ENCODE data around the gene DLD.
A peak's percentile ranks its signal among the peaks of the same experiment; 100 is the strongest.

The DLD gene

GRCh38 chr7:107949443-107949935 is 58.5 kb downstream of the DLD start:
- TF ChIP-seq ESRRG (CRISPR knock-in tag; IDR thresholded peaks at IDR 0.05) (no peak), CSDC2 (CRISPR knock-in tag; IDR thresholded peaks at IDR 0.05) (no peak), CSRNP3 (CRISPR knock-in tag; IDR thresholded peaks at IDR 0.05) (no peak), TOX (CRISPR knock-in tag; IDR thresholded peaks at IDR 0.05; ENCODE audit: borderline replicate concordance) (0 out of 2 replicates have a peak, but pooled peaks have one; percentile 1), POU6F1 (CRISPR knock-in tag; IDR thresholded peaks at IDR 0.05; ENCODE audit: borderline replicate concordance, low read depth) (no peak; the same call in 1 of the 2 replicates), ISL1 (CRISPR knock-in tag; IDR thresholded peaks at IDR 0.05) (peak; percentile 94), CREB5 (CRISPR knock-in tag; IDR thresholded peaks at IDR 0.05; ENCODE audit: low read depth) (no peak), BACH2 (CRISPR knock-in tag; IDR thresholded peaks at IDR 0.05; ENCODE audit: borderline replicate concordance) (no peak), RARB (CRISPR knock-in tag; IDR thresholded peaks at IDR 0.05) (0 out of 2 replicates have a peak, but pooled peaks have one; percentile 3)
- ATAC-seq = no peak

GRCh38 chr7:107951172-107951787 is 60.3 kb downstream of the DLD start:
- ATAC-seq = no peak
- TF ChIP-seq GLIS3 (CRISPR knock-in tag; IDR thresholded peaks at IDR 0.05) (no peak), CSDC2 (CRISPR knock-in tag; IDR thresholded peaks at IDR 0.05) (no peak), ZC3H10 (CRISPR knock-in tag; IDR thresholded peaks at IDR 0.05) (no peak), RARB (CRISPR knock-in tag; IDR thresholded peaks at IDR 0.05) (no peak)

GRCh38 chr7:107951896-107952295 is 60.9 kb downstream of the DLD start:
- no peak for TF ChIP-seq CSRNP3 (CRISPR knock-in tag; IDR thresholded peaks at IDR 0.05)
- TF ChIP-seq TOX (CRISPR knock-in tag; IDR thresholded peaks at IDR 0.05; ENCODE audit: borderline replicate concordance) = no peak
- no peak for TF ChIP-seq ZC3H10 (CRISPR knock-in tag; IDR thresholded peaks at IDR 0.05)
- TF ChIP-seq ZFP3 (CRISPR knock-in tag; IDR thresholded peaks at IDR 0.05) = 0 out of 2 replicates have a peak, but pooled peaks have one; percentile 50
- 0 out of 2 replicates have a peak, but pooled peaks have one; percentile 66 for TF ChIP-seq GLIS3 (CRISPR knock-in tag; IDR thresholded peaks at IDR 0.05)
- TF ChIP-seq BACH2 (CRISPR knock-in tag; IDR thresholded peaks at IDR 0.05; ENCODE audit: borderline replicate concordance) = no peak
- TF ChIP-seq CSDC2 (CRISPR knock-in tag; IDR thresholded peaks at IDR 0.05) = peak; percentile 77; the same call in 1 of the 2 replicates
- TF ChIP-seq ESRRG (CRISPR knock-in tag; IDR thresholded peaks at IDR 0.05) = no peak
- TF ChIP-seq OSR1 (CRISPR knock-in tag; IDR thresholded peaks at IDR 0.05) = no peak
- no peak for TF ChIP-seq ZNF70 (CRISPR knock-in tag; IDR thresholded peaks at IDR 0.05)

GRCh38 chr7:107953265-107953923 is 62.4 kb downstream of the DLD start:
- no peak for TF ChIP-seq CREB5 (CRISPR knock-in tag; IDR thresholded peaks at IDR 0.05; ENCODE audit: low read depth)
- TF ChIP-seq POU6F1 (CRISPR knock-in tag; IDR thresholded peaks at IDR 0.05; ENCODE audit: borderline replicate concordance, low read depth) = no peak
- TF ChIP-seq TOX (CRISPR knock-in tag; IDR thresholded peaks at IDR 0.05; ENCODE audit: borderline replicate concordance) = no peak
- no peak; the same call in 1 of the 2 replicates for TF ChIP-seq TSHZ2 (CRISPR knock-in tag; IDR thresholded peaks at IDR 0.05)
- no peak for TF ChIP-seq ZNF565 (CRISPR knock-in tag; conservative IDR thresholded peaks at IDR 0.05; ENCODE audit: low read depth)
- TF ChIP-seq ZNF8 (CRISPR knock-in tag; IDR thresholded peaks at IDR 0.05) = no peak

More at GRCh38 chr7:107951896-107952295, 60.9 kb downstream of the DLD start:
- ATAC-seq = peak; percentile 14

More at GRCh38 chr7:107953265-107953923, 62.4 kb downstream of the DLD start:
- peak; percentile 0; the same call in 2 of the 3 replicates for ATAC-seq
